Smooth muscle cell (in vitro differentiated cells): ENCODE measurements around the gene CEMIP. TPM values are rescaled to one million over a fixed set of nuclear protein-coding genes. Genes with fewer than 3 reads are reported as not detected.

Experiments
- DNase-seq: peaks from one replicate; lab custom pipeline; 2025; ENCODE audit not compliant: unreplicated experiment; lab: John Stamatoyannopoulos, UW
- H2AFZ ChIP-seq: fragments of 200-600 bp; sonication (generic); 2 replicates; pipeline ENCODE4 v1.6.0; 2016; ENCODE audit warnings: antibody characterized with exemption, low read depth, mild to moderate bottlenecking
- H3F3A ChIP-seq: fragments of 200-600 bp; sonication (generic); 2 replicates; pipeline ENCODE4 v1.6.0; 2017; ENCODE audit warnings: antibody characterized with exemption, low read depth
- H3K27ac ChIP-seq: fragments of 200-600 bp; sonication (generic); 2 replicates; pipeline ENCODE4 v1.5.1; 2016; ENCODE audit warnings: low read depth, mild to moderate bottlenecking
- H3K27me3 ChIP-seq: fragments of 200-600 bp; sonication (generic); 2 replicates; pipeline ENCODE4 v1.6.1; 2016; ENCODE audit warnings: low read depth, mild to moderate bottlenecking
- H3K36me3 ChIP-seq: fragments of 200-600 bp; sonication (generic); 2 replicates; pipeline ENCODE4 v1.5.1; 2016; ENCODE audit warnings: low read depth
- H3K4me1 ChIP-seq: fragments of 200-600 bp; sonication (generic); 2 replicates; pipeline ENCODE4 v1.5.1; 2016; ENCODE audit warnings: low read depth
- H3K4me2 ChIP-seq: fragments of 200-600 bp; sonication (generic); 2 replicates; pipeline ENCODE4 v1.6.0; 2016; ENCODE audit warnings: mild to moderate bottlenecking
- H3K4me3 ChIP-seq: fragments of 200-600 bp; sonication (generic); 2 replicates; pipeline ENCODE4 v1.5.1; 2016; ENCODE audit warnings: mild to moderate bottlenecking
- H3K79me2 ChIP-seq: fragments of 200-600 bp; sonication (generic); 2 replicates; pipeline ENCODE4 v1.6.0; 2016; ENCODE audit warnings: low read depth, mild to moderate bottlenecking
- H3K9ac ChIP-seq: fragments of 200-600 bp; sonication (generic); 2 replicates; pipeline ENCODE4 v1.6.0; 2016; ENCODE audit warnings: low read depth
- H3K9me3 ChIP-seq: fragments of 200-600 bp; sonication (generic); replicated peaks from 2 replicates; pipeline ENCODE4 v1.5.1; 2016; ENCODE audit warnings: low read depth
- H4K20me1 ChIP-seq: fragments of 200-600 bp; sonication (generic); 2 replicates; pipeline ENCODE4 v1.6.0; 2016; ENCODE audit warnings: low read depth
- CTCF ChIP-seq: fragments of 200-600 bp; sonication (generic); IDR thresholded peaks from 2 replicates; pipeline ENCODE4 v1.5.1; 2017; ENCODE audit warnings: borderline replicate concordance, mild to moderate bottlenecking, antibody characterized with exemption; ENCODE audit not compliant: insufficient read depth, poor library complexity, severe bottlenecking
- WGBS: methylation state at CpG from one replicate; pipeline ENCODE4 v1.1.7; 2016; ENCODE audit warnings: low lambda C conversion rate; 5-methylcytosine and 5-hydroxymethylcytosine counted together
- polyA plus RNA-seq: library from polyadenylated mRNA; unstranded; fragments of >200 nt; fragmentation: Nextera tagmentation; extraction: Ambion mirVana; gene quantifications from 2 replicates; pipeline ENCODE4 v1.2.1, GENCODE V29; 2016
- total RNA-seq: library from RNA; depleted of rRNA; stranded (reverse); fragments of >200 nt; gene quantifications from 2 replicates; pipeline ENCODE4 v1.2.3, GENCODE V29; 2014

CEMIP gene
- total and polyA plus RNA-seq, 2 experiments from 2014 or later: 1.9 TPM

- no peaks in the 10 kb centered on the region for H3K36me3 ChIP-seq
- peaks cover 10% of the 10 kb centered on the region for H3K27me3 ChIP-seq
These were observed 11.8 kb downstream of the CEMIP start for GRCh38 chr15:80791004-80791403.

GRCh38 chr15:80796407-80796806 is 17.2 kb downstream of the CEMIP start:
- no peak for TF ChIP-seq CTCF
- no peaks in the 10 kb centered on the region for H3K9me3 ChIP-seq
- H3K4me1 ChIP-seq: no peaks in the 10 kb centered on the region
- no peak for DNase-seq
- H3K79me2 ChIP-seq: no peaks in the 10 kb centered on the region
- H3K9ac ChIP-seq: no peak overlapping the region
- H3K27me3 ChIP-seq: peaks cover 10% of the 10 kb centered on the region
- H4K20me1 ChIP-seq: no peaks in the 10 kb centered on the region
- no peak overlapping the region for H2AFZ ChIP-seq
- H3F3A ChIP-seq: no peaks in the 10 kb centered on the region
- 91% methylated on average over 5 of the region's 5 CpGs for WGBS
- no peak overlapping the region for H3K27ac ChIP-seq
- H3K4me3 ChIP-seq: no peak overlapping the region
- H3K4me2 ChIP-seq: no peak overlapping the region
- H3K36me3 ChIP-seq: no peaks in the 10 kb centered on the region

More at GRCh38 chr15:80791004-80791403, 11.8 kb downstream of the CEMIP start:
- Histone ChIP-seq H3F3A (no peaks in the 10 kb centered on the region), H3K9ac (no peak overlapping the region), H3K27ac (no peak overlapping the region), H3K79me2 (no peaks in the 10 kb centered on the region), H3K9me3 (no peaks in the 10 kb centered on the region), H4K20me1 (no peaks in the 10 kb centered on the region), H3K4me3 (no peak overlapping the region), H2AFZ (no peak overlapping the region), H3K4me1 (no peaks in the 10 kb centered on the region), H3K4me2 (no peak overlapping the region)
- no peak for DNase-seq
- 95% methylated on average over 1 of the region's 1 CpG for WGBS
- no peak for TF ChIP-seq CTCF

- Histone ChIP-seq H2AFZ (no peak overlapping the region), H3K4me1 (no peaks in the 10 kb centered on the region), H3K27me3 (no peaks in the 10 kb centered on the region), H3K27ac (no peak overlapping the region), H3K9ac (no peak overlapping the region), H3K36me3 (no peaks in the 10 kb centered on the region), H3K79me2 (no peaks in the 10 kb centered on the region), H3K4me3 (no peak overlapping the region), H4K20me1 (no peaks in the 10 kb centered on the region), H3K9me3 (no peaks in the 10 kb centered on the region), H3K4me2 (no peak overlapping the region), H3F3A (no peaks in the 10 kb centered on the region)
- no peak for DNase-seq
- WGBS: 65% methylated on average over 3 of the region's 3 CpGs
- TF ChIP-seq CTCF: no peak
These were observed 19.7 kb downstream of the CEMIP start for GRCh38 chr15:80798911-80799310.

GRCh38 chr15:80800067-80800466 is 20.9 kb downstream of the CEMIP start:
- Histone ChIP-seq H3K27me3 (no peaks in the 10 kb centered on the region), H3K9me3 (no peaks in the 10 kb centered on the region), H3K4me3 (no peak overlapping the region), H3K79me2 (no peaks in the 10 kb centered on the region), H3K4me2 (no peak overlapping the region), H3K4me1 (no peaks in the 10 kb centered on the region), H3F3A (no peaks in the 10 kb centered on the region), H4K20me1 (no peaks in the 10 kb centered on the region), H2AFZ (no peak overlapping the region), H3K9ac (no peak overlapping the region), H3K27ac (no peak overlapping the region), H3K36me3 (no peaks in the 10 kb centered on the region)
- 87% methylated on average over 5 of the region's 5 CpGs for WGBS
- DNase-seq: no peak
- no peak for TF ChIP-seq CTCF
